HG03196 (cell line): Measurements from ENCODE around the gene R3HDM1.
A peak's percentile ranks its signal among the peaks of the same experiment; 100 is the strongest.
"Not testable (repeated sequence)": the region's sequence is repeated elsewhere in the genome, so short reads cannot be mapped to it uniquely, and the experiment has no call there.

Experiments used
- ATAC-seq: cut with Tn5 transposase; IDR thresholded peaks from one replicate; pipeline ENCODE4 v1.9.1; 2021; ENCODE audit not compliant: unreplicated experiment

Gene R3HDM1

DNA sequence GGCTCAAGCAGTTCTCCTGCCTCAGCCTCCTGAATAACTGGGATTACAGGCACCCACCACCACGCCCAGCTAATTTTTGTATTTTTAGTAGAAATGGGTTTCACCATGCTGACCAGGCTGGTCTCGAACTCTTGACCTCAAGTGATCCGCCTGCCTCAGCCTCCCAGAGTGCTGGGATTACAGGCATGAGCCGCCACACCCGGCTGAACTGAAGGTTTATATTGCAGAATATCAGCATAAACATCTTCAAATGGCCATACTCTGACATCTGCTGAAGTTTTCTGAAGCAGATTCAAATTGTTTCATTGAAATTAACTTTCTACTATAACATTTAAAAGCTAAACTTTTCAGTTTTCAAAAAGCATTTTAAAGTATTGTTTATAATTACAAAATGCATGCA lies 172.8 kb downstream of the R3HDM1 start:
- ATAC-seq, result not testable (repeated sequence)

DNA sequence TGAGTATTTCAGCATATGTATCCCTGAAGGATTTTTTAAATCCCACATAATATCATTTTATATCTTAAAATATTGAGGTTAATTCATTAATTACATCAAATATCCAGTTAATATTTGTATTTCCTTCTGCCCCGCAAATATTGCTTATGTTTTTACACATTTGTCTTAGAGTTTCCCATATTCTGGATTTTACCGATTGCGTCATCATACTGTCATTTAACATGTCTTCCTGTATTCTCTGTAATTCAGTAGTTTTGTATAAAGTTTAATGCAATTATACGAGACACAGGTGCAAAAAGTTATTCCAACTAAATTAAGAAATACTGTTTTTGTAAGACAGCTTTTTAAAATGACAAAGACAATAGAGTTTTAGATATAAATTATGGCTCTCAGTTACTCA lies 176.9 kb downstream of the R3HDM1 start:
- ATAC-seq, result no peak

DNA sequence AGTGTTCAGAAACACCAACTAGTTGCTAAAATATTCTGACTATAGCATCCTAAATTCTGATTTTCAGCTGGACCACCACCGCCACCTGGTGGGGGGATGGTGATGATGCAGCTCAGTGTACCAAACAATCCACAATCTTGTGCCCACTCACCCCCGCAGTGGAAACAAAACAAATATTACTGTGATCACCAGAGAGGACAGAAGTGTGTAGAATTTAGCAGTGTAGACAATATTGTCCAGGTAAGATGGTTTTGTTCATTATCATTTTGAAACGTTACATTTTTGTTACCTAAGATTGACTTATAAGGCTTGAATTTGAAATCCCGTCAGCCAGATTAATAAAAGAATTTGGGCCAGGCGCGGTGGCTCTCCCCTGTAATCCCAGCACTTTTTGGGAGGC lies 178.7 kb downstream of the R3HDM1 start:
- ATAC-seq, result peak; percentile 65

DNA sequence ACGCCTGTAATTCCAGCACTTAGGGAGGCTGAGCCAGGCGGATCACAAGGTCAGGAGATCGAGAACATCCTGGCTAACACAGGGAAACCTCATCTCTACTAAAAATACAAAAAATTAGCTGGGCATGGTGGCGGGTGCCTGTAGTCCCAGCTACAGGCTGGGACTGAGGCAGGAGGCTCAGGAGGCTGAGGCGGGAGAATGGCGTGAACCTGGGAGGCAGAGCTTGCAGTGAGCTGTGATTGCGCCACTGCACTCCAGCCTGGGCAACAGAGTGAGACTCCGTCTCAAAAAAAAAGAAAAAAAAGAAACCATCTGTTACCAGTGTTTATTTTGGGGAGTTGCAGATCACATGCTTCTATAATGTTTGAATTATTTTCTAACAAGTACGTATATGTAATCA lies 183.8 kb downstream of the R3HDM1 start:
- ATAC-seq, result not testable (repeated sequence)

DNA sequence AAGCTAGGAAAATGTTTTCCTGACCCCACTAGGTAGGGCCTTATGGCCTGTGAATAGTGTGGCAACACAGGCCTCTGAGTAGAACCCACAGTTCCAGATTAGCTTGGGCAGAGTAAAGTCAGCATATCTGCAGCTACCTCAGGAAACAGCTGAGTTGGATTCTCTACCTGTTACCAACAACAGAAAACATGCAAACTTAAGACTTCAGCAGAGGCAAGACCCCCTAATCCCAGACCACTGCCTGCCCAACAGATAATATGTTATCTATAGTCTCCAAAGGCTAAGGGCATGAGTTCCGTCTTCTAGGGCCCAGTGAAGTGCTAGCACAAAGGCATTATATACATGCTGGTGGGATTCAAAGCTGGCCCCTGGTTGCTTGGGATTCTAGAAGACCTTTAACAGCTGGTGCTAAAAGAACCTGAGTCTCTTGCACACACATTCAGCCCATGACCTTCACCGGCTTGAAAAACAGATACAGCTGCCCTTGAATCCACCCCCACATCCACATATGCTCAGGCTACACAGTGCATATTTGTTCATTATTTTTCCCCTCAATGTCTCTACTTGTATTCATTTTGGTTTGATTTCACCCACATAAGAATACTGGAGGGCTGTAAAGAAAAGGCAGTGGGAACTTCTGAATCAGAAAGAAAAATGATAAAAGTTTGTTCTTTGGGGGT lies 196.9 kb downstream of the R3HDM1 start:
- no peak for ATAC-seq

DNA sequence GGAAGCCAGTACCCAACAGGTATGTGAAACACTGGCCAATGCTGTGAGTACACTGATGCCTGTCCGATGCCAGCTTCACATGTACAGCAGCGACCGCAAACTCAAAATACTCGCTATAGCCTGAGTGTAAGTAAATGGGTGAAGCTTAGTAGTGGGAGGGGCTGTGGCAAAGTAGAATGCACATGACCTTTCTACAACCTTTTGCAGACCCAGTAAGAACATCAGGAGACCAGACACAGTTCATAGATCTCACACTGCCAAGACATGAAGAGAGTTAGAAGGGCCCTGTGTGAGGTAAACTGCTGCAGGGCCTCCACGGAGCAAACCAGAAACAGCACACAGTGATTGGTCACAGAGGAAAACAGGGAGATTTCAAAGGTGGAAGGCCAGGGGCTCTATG lies 201.3 kb downstream of the R3HDM1 start:
- no peak for ATAC-seq

DNA sequence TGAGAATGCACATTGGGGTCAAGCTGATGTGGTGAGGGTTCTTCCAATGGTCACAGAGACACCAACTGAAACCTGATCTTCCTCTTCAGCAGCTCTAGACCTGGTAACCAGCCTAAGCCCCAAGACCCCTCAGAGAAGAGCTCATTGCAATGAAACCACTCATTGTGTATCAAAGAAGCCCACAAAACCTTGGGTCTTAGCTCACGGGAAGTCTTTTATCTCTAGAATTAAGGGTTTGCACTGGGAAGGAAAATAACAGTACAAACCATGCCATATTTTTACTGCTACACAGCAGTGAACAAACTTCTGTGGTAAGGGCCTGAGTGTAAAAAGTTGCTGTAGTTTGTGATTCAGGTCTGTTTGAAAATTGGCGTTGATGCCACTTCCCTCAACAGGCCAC lies 201.8 kb downstream of the R3HDM1 start:
- no peak for ATAC-seq

DNA sequence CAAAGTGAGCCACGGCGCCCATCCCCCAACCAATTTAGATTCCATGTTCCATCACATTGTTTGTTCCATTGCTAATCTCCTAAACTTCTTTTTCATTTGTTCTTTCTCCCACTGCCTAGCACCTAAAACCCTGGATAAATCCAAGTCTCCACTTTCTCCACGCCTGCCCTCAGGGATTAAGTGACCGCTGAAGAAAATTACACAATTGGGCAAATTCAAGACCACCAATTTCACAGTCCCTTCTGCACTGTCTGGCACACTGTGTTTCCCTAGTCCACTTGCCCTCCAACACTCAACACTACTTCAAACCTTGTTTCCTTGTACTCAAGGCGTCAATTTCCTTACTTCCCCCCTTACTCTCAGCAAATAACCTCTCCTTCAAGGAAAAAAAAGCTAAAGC lies 205.3 kb downstream of the R3HDM1 start:
- no peak for ATAC-seq

DNA sequence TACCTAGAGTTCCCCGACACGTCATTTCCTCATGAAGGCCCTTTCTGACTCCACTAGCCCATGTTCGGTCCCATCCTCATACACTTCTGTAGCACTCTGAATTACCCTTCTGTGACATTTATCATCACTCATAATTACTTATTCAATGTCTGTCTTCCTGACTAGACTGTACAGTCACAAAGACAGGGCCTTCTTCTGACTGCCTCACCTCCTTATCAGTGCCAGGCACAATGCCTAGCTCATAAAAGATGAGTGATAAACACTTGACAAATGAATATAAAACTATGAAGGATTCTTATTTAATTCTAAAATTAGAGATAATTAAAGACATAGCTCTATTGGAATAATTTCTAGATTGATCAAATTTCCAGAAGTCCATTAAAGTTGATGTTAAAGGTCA lies 208.9 kb downstream of the R3HDM1 start:
- ATAC-seq, result no peak

DNA sequence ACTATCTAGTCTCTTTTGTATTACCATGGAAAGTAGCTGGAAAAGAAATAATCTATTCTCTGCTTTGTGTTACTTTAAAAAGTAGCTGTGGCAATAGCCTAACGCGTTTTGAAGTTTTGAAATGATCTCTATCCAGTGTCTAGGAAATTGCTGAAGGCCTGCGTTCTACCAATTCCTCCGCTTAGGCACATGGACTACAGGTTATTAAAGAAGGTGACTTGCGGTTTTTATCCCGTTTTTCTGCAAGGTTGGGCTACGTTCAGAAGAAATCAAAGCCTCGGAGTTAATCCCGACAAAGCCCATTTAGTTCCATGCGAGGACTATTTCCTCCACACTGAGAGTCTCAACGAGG lies 209.7 kb downstream of the R3HDM1 start:
- ATAC-seq, result no peak

DNA sequence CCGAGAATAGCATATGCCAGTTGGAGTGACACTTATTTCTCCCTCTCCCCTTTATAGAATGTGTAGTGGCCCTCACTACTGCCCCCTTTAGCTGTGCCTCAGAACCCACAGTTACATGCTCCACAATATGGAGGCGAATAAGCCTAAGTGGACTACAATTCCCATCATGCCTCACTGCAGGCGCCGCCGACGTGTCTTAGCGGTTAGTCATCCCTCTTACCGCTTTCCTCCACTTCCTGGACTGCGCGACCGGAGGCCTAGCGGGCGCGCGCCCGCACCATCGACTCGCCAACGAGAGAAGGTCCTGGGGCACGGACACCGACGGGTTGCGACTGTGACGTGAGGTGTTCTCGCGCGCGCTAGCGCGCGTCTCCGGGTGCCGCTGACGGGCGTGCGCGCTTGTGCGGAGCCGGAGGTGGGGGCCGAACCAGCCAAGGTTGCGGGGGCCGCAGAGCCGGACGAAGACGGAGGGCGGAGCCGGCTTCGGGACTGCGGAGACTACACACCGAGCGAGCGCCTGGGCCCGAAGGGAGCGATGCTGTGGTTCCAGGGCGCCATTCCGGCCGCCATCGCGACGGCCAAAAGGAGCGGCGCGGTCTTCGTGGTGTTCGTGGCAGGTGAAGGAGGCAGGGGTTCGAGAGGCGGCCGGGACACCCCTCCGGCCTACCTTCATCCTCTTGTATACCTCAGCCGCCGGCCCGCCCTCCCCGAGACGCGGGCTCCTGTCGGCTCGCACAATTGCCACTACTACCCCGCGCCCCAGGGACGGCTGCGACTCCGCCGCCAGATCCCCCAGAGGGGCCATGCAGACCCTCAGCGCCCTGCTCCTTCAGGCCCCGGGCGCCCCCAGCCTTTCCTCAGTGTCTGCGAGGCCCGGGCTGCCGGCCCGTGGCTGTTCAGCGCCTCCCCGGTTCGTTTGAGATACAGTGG lies 210.4 kb downstream of the R3HDM1 start, which contains the start of gene UBXN4:
Gene UBXN4 (plus strand): TSS at position 461 of the 930 bp plus-strand sequence. CDS start 75 bp downstream, at position 536.
- peak; percentile 94 for ATAC-seq

DNA sequence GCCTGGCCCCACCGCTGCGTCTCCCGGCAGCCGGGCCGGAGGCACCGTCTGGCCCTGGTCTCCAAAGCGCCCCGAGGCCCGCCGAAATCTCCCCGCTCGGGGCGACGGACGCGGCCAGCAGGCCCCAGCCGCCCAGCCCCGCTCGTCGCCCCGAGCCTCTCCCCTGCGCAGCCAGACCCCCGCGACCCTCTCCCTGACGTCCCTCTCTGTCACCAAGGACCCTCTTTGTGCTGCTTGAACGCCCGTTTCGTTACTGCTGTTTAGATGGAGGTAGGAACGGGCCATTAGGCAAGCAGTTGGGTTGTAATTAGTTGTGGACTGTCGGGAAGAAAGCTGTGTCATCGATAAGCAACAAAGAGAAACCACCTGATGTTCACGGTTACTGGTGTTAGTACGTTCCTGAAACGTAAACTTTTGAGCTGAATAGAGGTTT lies 211.1 kb downstream of the R3HDM1 start:
- ATAC-seq, result peak; percentile 23

DNA sequence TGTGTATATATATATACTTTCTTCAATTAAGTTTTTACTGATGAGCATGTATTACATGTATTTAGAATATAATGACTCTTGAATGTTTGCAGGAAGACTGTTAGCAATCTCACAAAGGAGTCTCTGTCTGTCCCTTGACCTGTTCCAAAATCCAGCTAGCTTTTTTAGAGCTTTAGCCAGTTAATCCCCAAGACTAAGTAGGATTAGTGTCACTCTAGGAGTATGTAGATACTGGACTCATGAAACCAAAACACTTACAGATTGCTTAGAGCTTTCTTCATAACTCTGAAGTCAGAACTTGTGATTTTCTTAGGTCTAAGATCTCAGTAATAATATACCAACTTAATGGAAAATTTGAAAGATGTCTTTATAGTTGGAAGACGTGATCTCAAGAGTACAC lies 212.6 kb downstream of the R3HDM1 start:
- ATAC-seq, result no peak

DNA sequence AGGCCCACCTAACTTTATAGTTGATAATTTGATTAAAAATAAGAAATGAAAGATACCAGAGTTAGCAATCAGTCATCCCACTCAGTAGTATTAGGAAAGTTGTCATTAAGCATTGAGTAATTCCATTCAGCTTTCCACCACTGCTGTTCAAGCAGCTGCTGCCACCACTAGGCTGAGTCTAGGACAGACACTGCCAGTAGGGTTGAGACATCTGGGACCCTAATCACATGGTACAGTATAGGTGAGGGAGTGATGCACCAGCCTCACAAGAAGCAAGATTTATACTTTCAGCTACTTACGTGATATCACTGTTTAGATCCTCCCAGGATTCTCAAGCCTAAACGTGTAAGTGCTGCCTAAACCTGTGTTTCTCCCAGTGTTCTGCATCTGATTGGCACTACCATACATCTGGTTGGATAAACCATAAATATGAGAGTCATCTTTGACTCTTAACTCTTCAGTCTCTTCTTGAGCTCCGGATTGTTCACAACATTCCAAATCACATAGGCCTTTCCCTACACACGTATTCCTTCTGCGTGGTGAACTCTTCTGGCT lies 213.6 kb downstream of the R3HDM1 start:
- ATAC-seq, result no peak

DNA sequence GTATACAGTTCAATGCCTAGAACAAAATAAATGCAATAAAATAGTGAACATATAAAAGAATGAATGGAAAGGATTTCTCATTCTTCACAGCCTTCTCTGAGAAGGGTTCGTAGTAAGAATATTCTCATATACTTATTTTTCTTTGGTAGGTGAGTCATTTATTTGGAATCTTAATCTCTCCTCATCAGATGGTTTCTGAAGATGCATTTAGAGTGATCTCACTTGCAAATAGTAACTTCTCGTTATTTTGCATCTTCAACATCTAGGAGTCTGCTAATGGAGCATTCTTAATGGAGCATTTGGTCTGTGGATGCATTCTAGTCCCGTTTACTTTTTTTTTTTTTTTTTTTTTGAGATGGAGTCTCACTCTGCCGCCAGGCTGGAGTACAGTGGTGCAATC lies 214.3 kb downstream of the R3HDM1 start:
- ATAC-seq, result no peak

DNA sequence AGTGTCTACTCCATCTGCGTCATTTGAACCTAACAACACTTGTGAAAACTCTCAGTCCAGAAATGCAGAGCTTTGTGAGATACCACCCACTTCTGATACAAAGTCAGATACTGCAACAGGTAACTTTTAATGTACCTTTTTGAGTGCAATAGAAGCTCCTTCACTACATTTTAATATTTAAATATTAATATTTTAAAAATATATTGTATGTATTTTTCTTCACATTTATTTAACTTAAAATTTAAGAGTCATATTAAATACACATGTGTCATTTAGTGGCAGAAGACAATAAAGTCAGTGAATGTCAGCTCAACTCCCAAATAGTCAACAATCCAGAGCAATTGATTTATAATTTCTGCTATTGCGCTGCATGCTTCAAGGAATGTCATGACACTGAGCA lies 224.3 kb downstream of the R3HDM1 start:
- no peak for ATAC-seq

DNA sequence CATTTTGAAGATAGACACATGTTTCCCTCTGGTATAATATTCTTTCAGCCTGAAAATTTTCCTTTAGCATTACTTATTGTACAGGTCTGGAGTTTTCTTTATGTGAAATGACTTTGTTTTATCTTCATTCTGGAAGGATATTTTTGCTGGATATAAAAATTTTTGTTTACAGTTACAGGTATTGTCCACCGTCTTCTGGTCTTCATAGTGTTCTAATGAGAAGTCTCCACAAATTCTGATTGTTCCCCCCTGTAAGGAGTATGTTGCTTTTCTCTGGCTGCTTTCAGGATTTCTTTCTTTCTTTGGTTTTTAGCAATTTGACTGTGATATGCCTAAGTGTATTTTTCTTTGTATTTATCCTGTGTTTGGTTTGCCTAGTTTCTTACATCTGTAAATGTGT lies 225.4 kb downstream of the R3HDM1 start:
- no peak for ATAC-seq

DNA sequence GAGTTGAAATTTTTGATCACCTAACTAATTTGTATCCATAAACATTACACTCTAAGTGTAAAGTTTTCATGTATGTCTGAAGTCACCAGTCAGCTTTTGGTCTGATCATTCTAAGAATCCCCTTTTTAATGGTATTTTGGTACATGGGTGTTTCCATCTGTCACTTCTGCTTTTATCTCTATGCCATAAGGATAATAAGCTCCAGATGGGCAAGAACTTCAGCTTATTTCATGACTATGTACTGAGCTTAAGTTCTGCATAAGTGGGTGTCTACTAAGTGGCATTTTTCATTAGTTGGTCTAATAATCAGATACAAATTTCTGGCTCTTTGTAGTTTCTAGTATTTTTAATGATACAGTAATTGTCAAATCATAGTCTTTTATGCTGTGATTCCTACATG lies 230.7 kb downstream of the R3HDM1 start:
- no peak for ATAC-seq

DNA sequence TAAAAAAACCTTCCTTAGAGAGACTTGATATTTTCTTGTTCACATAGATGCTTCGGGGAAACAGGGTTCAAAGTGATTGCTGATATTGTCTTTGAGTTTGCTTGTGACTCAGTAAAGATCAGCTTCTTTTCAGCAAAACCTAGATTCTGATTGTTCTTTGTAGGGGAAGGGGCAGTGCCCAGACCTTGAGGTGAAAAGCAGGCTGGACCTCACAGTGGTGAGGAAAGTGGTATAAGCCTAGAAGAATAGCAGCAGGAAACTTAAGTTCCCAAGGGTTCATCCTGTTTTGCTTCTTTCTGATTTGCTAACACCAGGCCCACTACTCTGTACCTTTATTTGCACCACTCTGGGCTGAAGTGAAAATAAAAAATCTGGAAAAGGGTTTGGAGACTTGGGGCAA lies 231.2 kb downstream of the R3HDM1 start:
- no peak for ATAC-seq

DNA sequence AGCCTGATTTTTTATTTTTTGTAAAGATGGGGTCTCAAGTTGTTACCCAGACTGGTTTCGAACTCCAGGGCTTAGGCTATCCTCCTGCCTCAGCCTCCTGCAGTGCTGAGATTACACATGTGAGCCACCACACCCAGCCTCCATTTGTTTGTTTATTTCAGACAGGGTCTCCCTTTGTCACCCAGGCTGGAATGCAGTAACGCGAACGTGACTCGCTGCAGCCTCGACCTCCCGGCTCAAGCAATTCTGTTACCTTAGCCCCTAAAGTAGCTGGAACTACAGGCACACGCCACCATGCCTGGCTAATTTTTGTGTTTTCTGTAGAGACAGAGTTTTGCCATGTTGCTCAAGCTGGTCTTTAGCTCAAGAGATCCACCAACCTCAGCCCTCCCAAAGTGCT lies 237.6 kb downstream of the R3HDM1 start:
- ATAC-seq, result no peak

DNA sequence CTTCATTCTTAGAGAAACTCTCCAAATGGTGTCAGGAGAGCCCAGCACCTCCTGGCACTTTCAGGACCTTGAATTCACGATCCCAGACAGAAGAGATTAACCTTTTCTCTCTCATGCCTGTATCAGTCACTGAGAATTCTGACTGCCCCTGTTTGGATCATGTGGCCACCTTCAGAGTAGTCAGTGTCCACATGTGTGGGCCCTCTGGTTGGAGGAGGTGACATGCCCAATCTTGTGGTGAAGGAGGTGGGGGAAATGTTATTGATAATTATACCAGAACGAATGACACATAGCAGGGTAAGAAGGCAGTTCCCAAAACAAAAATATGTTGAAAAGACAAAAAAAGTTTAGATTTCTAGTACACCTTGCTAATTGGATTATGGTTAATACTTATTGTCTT lies 242.0 kb downstream of the R3HDM1 start:
- no peak for ATAC-seq

DNA sequence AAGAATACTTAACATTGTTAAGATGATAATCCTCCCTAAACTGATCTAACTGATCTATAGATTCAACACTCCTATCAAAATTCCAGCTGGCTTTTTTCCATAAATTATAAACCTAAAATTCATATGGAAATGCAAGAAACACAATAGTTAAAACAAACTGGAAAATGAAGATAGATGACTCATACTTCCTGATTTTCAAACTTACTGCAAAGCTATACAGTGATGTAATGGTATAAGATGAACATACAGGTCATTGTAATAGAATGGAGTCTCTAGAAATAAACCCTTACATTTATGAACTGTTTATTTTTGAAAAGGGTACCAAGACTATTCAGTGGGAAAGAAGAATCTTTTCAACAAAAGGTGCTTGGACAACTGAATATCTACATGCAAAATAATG lies 242.6 kb downstream of the R3HDM1 start:
- no peak for ATAC-seq
